Globus pallidus (tissue), 1 donor: ENCODE data around the gene AARS2.

Experiments used
- DNase-seq: peaks from one replicate; pipeline ENCODE4 v3.0.0-alpha.2; 2015; ENCODE audit warnings: low spot score

The AARS2 gene

DNA sequence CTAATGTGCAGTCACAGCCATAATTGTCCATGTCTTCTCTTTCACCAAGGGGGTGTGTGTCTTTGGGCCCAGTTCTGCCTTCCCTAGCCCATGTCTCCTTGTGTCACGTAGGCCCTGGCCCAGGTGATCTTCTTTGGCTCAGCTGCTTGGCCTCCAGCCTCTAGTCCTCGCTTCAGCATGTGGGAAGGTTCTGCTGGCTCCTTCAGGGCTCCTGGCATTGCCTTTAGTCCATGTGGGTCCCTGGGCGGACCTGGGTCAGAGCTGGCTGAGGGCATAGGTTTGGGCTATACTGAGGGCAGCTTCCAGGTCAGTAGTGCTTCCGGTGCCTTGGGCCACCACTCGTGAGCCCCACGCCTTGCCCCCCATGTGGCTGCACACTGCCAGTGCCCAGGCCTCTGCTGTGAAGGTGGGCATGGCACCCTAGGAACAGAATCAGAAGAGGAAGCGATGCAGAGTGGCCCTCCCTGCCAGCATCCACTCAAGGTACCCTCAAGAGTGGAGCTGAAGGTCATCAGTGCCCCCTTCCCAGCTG is 12.8 kb downstream of the AARS2 start:
- DNase-seq = no peak

DNA sequence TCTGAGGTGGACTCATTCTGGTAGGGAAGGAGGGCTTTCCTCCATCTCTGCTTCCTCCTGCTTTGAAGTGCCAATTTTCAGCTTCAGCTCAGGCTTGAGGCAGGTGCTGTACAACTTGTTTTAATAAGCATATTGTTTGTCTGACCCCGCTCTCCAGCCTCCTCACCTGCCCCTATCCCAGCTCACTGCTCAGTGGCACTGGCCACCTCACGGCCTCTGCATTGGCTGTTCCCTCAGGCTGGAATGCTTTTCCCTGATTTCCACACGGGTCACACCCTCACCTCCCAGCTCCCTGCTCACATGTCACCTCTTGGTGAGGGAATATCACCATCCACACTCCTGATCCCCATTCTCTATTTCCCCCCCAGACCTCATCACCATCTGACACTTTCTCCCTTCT is 14.3 kb downstream of the AARS2 start:
- no peak for DNase-seq

DNA sequence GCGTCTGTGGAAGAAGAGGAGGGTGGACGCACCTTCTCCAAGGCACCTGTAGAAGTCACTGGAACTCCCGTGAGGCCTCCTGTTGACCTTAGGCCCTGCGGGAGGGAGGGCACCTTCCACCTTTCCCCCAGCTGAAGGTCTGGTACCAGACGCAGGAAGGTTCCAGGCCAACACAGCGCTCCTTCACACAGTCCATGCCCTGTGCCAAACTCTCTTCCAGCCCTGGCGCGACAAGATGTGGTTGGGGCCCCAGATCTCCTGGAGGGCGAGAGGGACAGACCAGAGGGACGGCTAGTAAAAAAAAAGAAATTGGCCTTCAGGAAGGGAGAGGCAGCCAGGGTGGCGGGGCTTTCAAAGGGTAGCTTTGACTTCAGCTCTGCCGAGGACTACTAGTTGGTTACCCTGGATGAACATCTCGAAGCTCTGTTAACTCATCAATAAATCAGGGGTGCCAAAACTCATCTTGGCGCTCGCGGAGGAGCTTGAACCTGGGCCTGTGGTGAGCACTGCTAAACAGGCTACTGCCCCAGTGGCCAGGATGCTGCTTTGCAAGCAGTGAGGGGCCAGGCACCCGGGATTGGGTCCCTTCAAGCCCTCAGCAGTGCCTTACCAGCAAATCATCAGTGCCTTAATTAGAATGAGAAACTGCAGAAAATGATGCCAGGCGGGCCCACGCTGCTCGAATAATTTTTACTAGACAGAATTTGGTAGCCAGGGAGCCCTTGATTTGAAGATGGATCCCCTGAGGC is 14.9 kb downstream of the AARS2 start:
- DNase-seq = no peak

DNA sequence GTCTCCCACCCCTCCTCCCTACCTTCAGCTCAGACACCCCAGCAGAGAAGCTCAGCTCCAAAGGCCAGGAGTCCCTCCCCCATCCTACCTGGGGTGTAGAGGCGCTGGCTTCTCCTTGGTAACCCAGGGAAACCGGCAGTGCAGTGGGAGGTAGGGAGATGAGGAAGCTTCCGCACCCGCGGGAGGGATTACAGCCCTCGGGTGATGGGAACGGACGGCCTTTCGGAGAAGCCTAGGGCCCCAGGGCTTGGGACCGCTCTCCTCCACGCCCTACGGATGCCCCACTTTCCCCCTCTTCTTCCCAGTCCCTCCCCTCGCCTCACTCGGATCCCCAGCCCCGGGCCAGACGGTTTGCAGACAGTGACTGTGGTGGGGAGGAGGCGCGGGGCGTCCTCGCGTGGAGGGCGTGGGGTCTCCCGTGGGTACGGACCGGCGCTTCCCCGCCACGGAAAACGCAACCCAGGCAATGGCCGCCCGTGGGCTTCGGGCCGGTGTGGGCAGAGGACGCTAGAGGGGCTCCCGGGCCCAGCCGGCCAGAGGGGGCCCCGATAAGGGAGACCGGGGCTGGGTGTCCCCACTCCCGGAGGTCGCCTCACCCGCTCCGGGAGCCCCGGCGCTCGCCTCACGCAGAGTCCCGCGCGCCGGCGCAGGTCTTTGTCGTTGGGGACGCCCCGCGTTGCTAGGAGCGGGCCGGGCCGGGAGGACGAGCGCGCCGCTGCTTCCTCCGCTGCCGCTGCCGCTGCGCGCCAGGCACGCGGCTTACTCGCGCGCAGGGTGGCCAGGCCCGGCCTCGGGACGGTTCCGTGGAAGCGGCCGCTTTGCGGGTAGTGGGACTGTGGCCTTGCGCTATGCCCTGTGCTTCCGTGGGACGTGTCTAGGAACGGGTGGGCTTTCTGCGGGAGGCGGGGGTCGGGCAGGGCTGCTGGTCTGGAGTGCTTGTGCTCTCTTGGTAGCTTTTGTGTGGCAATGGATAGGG is 15.8 kb downstream of the AARS2 start:
- no peak for DNase-seq

DNA sequence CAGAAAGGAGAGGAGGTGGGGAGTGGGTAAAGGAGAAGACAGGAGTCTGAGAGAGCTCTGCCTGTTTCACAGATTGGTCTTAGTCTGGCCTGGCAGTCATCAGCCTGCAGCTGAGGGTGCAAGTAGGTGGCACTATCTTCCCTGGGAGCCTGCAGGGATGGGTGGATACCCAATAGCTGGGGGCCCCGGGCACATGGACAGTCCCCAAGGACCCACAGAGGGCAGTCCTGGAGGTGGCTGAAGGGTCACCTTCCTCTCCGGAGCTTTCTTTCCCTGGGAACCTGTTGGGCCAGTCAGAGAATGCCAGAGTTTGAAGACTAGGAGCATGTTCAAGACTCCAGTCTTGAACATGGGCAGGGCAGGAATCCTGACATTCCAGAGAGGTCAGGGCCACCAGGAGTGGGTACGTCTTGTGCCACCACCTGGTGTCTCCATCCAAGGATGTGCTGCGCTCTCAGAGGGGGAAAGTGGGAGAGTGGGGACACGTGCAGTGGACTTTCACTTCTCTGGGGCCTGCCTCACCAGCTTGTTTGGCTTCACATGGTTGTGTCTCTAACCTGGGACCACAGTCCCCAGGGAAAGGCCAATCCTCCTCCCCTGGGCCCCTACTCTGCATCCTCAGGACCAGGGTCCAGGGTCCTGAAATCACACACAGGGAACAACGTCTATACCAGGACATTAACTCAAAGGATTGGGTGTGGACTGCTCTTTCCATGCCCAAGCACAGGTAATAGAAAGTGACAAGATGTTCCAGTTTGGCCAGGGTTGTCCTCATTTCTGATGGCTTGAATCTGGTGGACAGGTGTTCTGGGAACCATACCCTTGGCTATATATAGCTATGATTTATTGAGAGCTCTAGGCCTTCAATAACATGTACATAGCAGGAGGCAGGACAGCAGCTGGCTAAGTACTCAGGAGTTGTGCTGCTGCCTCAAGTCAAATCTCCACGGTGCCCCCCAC is 18.0 kb downstream of the AARS2 start:
- DNase-seq = no peak

DNA sequence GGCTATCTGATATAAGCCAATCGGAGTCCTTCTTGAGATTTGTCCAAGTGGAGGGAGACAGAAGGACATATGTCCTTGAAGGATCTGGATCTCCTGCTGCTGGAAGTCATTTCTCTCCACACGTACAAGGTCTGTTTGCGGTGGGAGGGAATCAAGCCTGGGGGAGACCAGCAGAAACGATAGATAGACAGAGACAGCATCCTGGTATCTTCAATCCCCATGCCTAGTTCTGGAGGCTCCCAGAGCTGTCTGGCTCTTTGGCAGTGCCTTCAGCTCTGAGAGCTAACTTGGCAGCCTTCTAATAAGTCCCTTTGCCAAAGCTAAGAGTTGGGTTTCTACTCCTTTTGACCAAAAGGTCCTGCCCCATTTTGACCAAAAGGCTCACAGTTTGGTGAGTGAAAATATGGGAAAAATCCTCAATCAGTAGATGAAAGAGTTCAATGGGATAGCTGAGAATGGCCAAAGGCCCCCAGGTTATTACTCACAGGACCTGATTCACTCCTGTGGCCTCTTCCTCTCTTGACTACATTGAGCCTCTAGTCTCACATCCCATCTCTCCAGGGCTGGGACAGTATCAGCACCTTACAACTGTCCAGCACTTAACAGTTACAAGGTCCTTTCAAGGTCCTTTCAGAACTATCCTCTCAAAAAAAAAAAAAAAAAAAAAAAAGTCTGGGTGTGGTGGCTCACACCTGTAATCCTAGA is 20.3 kb downstream of the AARS2 start:
- no peak for DNase-seq

DNA sequence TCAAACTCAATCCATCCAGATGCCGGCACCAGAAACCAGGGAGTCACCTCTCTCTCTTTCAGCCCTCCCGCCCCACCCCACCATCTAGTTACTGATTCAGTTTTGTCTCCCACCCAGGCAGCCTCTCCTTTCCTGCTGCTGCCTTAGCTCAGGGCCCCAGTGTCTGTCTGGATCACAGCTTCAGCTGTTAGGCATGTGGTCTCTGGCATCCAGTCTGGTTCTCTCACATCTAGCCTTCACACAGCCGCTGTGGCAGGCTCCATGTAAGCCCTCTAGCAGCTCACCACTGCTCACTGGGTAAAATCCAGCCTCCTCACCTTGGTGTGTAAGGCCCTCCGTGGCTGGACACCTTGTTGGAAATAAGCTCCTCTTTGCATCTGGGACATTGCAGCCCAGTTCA is 21.3 kb downstream of the AARS2 start:
- no peak for DNase-seq

DNA sequence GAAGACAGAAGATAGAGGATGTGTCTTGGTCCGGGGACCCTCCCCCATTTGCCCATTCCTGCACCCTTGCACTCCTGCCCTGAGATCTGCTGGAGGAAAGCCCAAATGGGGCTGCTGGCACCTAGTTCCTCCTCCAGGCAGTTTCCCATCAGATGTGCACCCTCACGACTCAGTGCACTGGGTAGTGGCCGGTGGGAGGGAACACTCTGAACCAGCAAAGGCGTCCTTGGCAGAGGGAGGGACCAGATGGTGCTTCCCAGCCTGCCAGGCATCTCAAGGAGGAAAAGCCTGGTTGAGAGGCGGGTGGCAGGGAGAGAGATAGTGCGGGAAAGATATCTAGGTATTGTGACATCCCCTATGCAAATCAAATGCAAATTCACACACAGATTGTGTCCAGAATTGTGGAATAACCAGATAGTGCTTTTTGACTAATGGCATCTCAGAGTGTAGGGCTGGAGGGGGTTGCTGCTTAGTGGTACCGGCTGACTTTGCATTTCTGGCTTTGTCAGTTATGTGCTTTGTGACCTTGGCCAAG is 23.4 kb downstream of the AARS2 start:
- DNase-seq = no peak

DNA sequence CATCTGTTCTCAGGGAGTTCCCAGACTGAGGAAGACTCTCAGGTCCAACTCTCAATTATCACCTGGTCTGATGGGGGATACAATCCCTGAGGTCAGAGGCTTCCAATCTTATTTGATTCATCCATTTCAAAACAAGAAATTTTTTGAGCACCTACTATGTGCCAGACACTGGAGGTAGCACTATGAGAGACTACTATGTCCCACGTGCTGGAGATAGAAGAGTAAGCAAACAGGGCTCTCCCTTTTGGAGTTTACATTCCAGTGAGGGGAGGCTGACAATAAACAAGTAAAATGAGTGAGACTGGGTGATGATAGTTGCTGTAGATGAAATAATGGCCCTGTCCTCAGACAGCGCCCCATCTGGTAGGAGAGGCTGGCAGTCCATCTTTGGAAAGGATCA is 26.4 kb downstream of the AARS2 start:
- DNase-seq = no peak

DNA sequence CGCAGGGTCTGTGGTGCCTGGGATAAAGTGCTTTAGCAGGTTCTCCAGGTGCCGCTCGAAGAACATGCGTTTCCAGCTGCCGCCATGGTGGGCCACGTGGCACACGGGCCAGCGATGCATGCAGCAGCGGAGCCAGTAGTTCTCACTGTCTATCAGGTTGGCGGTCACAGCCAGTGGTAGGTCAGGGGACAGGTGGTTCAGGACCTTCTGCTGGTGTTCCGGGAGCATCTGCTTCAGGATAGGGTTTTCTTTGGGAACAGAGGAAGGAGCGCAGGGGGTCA is 26.9 kb downstream of the AARS2 start:
- DNase-seq = no peak

DNA sequence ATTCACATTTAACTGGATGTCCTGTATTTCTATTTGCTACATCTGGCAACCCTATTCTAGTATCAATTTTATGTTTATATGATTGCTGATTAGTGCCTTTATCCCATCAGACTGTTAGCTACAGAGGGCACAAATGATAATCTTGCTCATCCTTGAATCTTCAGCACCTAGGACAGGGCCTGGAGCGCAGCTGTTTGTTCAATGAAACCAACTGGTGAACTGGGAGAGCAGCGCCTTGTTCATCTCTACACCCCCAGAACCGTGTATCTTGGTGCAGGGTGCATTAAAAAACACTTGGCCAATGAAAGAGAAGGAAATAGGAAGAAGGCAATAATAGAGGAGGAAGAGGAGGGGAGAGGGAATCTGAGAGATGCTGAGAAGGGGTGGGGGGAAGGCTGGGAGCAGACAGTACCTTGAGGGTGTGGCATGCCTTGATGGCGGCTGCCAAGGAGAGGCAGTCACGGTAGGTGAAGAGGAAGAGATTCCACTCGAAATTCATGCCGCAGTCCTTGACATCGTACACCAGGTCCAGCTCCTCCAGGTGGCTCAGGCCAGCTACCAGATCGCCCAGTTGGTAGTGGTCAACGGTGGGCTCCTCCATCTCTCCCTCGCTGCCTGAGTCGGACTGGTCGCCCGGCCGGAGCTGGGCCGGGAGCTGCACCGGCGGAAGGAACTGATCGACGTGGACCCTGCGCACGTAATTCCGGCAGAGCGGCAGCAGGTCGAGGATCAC is 27.4 kb downstream of the AARS2 start:
- no peak for DNase-seq

DNA sequence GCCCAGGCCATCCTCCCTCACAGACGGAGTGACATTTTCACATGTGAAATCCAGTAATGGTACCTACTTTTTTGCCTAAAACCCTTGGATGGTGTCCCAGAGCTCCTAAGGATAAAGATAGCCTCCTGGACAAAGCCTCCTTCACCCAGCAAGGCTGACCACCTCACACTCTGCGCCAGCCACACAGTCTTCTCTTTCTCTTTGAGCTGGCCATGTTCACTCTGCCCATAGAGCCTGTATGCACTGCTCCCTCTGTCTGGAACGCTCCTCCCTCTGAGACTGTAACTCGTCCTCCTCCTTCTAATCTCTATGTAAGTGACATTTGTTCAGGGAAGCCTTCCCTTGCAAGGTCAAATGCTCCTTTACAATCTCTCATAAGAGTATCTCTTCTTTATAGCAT is 28.3 kb downstream of the AARS2 start:
- DNase-seq = no peak

DNA sequence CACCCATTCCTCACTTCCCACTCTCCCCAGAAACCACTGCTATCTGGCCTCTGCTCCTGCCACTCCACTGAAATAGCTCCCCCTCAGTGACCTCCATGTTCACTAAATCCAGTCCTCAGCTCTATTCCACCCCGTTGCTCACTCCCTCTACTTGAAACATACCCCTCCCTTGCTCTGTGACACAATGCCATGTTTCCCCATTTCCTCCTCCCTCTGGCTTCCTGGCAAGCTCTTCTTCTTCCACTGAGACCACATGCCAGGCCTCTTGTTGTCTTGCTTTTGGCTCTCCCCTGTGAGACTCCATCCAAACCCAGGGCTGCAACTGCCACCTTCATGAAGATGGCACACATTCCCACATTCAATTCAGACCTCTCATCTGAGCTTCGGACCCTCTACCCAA is 29.0 kb downstream of the AARS2 start:
- DNase-seq = peak; percentile 35

DNA sequence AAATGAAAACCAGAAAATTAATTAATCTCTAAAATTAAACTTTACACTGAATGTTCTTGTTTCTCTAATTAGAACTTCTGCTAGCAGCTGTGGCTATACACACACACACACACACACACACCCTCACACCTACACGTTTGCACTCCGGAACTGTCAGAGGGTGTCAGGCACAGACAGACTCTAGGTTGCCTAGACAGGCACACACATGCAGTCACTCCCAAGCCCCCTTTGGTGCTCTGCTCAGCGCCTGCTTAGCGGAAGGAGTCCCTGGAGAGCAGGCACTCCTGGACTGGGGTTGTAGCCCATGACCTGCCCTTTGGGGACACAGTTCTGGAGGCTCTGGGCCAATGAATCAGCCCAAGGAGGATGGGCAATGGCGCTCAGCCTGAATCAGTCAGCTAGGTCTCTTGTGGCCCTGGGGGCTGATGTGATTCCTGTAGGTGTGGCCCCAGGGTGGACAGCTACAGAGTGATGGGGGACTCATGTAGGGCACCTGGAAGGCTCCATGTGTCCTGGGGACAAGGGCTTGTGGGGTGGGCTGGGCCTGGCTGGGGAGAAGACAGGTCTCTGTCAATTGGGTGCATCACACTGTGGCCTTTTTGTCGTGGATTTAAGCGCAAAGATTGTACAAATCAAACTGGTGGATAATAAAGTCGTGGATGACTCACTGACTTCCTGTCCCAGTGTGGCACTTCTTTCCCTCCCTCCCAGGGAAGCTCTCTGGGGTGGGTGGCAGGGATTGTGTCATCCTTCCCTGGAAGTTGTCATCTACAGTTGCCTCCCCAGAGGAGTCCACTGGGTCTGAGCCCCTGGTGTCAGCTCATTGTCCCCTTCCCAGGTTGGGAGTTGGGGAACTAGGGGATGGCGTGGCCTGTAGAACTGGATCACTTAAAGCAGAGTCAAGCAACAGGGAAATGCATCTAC is 34.1 kb downstream of the AARS2 start:
- no peak for DNase-seq

DNA sequence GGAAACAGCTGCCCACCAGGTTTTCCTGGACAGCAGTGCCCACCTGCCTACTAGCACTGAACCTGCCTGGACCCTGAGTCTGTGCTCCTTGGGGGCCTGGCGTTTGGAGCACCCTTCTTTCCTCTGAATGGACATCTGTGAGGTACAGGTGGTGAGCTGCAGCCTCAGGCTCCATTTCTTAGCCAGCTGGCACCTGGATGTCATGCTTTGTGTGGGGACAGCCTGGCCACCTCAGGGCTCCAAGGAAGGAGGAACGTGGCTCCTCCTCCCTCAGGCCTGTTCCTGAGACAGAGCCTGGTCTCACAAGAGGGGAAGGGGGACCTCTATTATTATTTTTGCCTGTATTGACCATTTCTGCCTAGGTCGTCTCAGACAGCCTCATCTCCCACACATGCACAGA is 34.8 kb downstream of the AARS2 start:
- DNase-seq = no peak

DNA sequence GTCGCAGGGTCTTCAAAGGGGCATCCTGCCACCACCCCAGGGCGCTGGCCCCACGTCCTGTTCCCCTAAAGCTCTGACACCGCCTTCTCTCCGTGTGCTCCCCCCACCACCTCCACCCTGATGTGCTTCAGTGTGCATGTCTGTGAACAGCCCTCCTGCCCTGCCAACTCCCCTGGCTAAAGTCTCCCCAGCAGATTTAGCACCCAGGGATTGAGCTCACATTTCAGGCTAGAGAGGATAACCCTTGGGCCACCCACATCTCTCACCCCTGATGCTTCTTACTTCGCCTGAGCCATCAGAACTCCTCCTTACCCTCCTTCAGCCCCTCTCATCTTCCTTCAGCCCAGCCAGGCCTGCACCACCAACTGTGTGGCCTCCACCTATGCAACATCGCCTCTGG is 35.4 kb downstream of the AARS2 start:
- no peak for DNase-seq

DNA sequence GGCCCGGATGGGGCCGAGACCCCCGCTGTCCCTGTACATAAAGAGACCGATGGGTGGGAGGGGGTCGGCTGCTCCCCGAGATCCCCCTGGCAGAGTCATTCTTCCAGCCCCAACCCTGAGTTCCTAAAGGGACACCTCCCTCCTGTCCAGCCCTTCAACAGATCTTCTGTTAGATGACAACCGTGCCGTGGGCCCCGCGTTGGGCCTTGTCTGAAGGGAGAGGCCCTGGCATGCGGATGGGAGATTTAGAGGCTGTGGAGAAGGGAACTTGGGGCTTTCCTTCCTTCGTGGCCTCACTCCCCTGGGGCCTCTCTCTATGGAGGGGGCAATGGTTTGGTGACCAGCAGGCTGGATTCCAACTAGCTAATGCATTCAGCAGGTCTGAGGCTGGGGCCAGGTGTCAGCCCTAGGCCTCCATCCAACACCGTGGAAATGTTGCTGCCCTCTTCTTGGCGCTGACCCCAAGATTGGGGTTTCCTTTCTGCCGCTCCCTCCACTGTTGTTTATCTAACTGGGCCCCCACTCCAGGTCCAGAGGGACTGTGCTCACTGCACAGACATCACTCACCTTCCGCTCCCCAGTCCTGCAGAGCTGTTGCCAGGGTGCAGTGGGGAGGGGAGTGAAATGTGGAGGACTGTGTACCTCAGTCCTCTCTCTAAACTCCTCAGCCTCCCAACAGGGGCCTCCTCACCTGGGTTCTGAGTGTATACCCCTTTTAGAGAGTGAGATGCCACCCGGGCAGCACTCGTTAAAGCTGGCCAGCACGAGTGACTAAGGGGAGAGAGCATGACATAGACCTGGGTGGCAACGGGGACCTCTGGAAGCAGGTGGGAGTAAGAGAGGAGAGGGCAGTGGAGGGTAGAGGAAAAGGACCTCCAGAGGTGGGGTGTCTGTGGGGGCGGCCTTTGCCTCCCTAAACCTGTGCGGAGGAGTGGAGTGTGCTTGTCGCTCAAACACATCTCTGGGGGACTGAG is 36.2 kb downstream of the AARS2 start:
- no peak for DNase-seq
